ENCODE measurements around the gene CFAP57.

The CFAP57 gene

GRCh38 chr1:43147625-43148327, 24.4 kb upstream of the CFAP57 start:
- POLR2A ChIA-PET (ENCODE audit: low non-redundant PET): no interaction called here
- H3K27ac ChIP-seq: peak overlapping the region; percentile 48
- CTCF ChIA-PET: no interaction called here
- peak; percentile 66 for DNase-seq (ENCODE audit: low spot score)
- TF ChIP-seq, protein P1, sequence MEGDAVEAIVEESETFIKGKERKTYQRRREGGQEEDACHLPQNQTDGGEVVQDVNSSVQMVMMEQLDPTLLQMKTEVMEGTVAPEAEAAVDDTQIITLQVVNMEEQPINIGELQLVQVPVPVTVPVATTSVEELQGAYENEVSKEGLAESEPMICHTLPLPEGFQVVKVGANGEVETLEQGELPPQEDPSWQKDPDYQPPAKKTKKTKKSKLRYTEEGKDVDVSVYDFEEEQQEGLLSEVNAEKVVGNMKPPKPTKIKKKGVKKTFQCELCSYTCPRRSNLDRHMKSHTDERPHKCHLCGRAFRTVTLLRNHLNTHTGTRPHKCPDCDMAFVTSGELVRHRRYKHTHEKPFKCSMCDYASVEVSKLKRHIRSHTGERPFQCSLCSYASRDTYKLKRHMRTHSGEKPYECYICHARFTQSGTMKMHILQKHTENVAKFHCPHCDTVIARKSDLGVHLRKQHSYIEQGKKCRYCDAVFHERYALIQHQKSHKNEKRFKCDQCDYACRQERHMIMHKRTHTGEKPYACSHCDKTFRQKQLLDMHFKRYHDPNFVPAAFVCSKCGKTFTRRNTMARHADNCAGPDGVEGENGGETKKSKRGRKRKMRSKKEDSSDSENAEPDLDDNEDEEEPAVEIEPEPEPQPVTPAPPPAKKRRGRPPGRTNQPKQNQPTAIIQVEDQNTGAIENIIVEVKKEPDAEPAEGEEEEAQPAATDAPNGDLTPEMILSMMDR (conservative IDR thresholded peaks at IDR 0.05; ENCODE audit: low read depth): no peak

GRCh38 chr1:43149889-43150288, 22.2 kb upstream of the CFAP57 start:
- no peak overlapping the region for H3K27ac ChIP-seq
- no peak for DNase-seq (ENCODE audit: low spot score)
- TF ChIP-seq, protein P1 (conservative IDR thresholded peaks at IDR 0.05; ENCODE audit: low read depth): no peak
- POLR2A ChIA-PET (ENCODE audit: low non-redundant PET): no interaction called here
- CTCF ChIA-PET: no interaction called here

DNA sequence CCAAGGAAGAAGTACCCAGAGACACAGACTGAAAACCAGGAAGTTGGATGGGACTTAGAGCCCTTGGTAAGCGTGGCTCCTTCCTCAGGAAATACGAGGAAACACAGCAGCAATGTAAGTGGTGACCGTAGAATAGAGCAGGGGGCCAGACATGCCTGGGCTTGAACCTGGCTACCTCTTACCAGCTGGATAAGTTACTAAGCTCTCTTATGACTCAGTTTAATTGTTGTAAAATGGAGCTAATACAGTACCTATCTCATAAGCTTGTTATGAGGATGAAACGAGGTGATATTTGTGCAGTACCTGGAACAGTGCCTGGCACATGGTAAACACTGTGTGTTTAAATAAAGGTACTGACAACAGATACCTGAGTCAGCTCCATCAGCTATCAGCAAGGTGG, 19.3 kb upstream of the CFAP57 start:
- peak; percentile 68 for DNase-seq (ENCODE audit: low spot score)

DNA sequence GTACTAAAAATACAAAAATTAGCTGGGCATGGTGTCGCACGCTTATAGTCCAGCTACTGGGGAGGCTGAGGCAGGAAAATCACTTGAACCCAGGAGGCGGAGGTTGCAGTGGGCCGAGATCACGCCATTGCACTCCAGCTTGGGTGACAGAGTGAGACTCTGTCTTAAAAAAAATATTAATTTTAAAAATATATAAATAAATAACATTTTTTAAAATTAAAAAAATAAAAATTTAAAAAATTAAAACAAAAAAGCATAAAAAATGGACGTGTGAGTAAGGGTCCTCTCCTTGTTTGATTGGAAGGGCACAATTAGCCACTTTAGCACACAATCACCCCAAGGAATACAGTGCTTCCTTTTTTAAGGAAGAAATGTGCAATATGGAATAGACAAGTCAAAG, 18.7 kb upstream of the CFAP57 start:
- peak overlapping the region; percentile 66 for H3K27ac ChIP-seq
- POLR2A ChIA-PET (ENCODE audit: low non-redundant PET): no interaction called here
- CTCF ChIA-PET: interaction anchor here (0.6 to 0.7 kb wide), 3 partner anchors 57 to 980 kb away, joined by 4 read pairs; no protein-coding TSS in a partner anchor
- TF ChIP-seq, protein P1 (conservative IDR thresholded peaks at IDR 0.05; ENCODE audit: low read depth): no peak
- DNase-seq (ENCODE audit: low spot score): no peak

More for the DNA sequence above, 19.3 kb upstream of the CFAP57 start:
- ChIA-PET CTCF (interaction anchor here (0.5 to 0.7 kb wide), 3 partner anchors 31 to 979 kb away, joined by 4 to 7 read pairs (median 4); no protein-coding TSS in a partner anchor), POLR2A (ENCODE audit: low non-redundant PET) (no interaction called here)
- TF ChIP-seq, protein P1 (conservative IDR thresholded peaks at IDR 0.05; ENCODE audit: low read depth): no peak
- peak overlapping the region; percentile 66 for H3K27ac ChIP-seq

DNA sequence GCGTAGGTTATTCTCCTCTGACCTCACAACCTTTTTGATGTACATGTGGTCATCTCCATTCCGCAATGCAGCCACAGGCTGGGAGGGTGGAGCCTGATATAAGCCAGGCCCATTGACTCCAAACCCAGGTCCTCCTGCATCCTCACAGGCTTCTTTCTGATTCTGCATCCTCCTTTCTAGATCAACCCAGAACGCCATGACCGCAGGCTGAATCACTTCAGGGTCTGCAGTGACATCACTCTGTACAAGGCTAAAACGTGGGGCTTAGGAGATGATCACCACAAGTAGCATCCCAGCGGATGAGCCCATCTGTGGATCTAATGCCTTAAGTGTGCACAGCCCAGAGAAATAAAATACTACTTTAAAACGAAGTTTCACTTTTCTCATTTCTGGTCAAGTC, 16.1 kb upstream of the CFAP57 start:
- H3K27ac ChIP-seq: no peak overlapping the region
- DNase-seq (ENCODE audit: low spot score): no peak
- TF ChIP-seq, protein P1 (conservative IDR thresholded peaks at IDR 0.05; ENCODE audit: low read depth): no peak
- POLR2A ChIA-PET (ENCODE audit: low non-redundant PET): no interaction called here
- CTCF ChIA-PET: no interaction called here

DNA sequence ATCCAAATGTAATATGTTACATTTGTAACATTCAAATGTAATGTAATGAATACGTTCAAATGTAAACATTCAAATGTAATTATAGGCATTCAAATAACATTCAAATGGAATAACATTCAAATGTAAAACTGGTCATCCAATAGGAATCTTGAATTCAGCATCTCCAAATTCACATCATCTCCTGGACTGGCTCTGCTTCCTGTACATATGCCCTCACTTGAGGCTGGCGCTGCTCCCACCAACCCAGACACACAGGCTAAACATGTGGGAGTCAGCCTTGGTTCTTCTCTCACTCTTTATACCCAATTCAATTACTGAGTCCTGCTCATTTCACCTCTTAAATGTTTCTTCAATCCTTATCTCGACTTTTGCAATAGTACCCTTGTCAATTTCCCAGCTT, 7.0 kb upstream of the CFAP57 start:
- DNase-seq (ENCODE audit: low spot score): no peak
- H3K27ac ChIP-seq: no peak overlapping the region
- TF ChIP-seq, protein P1 (conservative IDR thresholded peaks at IDR 0.05; ENCODE audit: low read depth): no peak
- ChIA-PET CTCF (interaction anchor here (0.6 to 1.0 kb wide), 2 partner anchors 27 to 62 kb away, joined by 3 read pairs; no protein-coding TSS in a partner anchor), POLR2A (ENCODE audit: low non-redundant PET) (no interaction called here)

Data from RWPE1 (cell line).